GM19238 (cell line): Measurements from ENCODE around the gene TMEFF1.
A peak's percentile ranks its signal among the peaks of the same experiment; 100 is the strongest.
"Not testable (repeated sequence)": the region's sequence is repeated elsewhere in the genome, so short reads cannot be mapped to it uniquely, and the experiment has no call there.

Experiments used
- DNase-seq: peaks from one replicate; pipeline ENCODE4 v3.0.0; 2011; ENCODE audit warnings: low spot score; ENCODE audit not compliant: insufficient read length

The TMEFF1 gene, protein sequence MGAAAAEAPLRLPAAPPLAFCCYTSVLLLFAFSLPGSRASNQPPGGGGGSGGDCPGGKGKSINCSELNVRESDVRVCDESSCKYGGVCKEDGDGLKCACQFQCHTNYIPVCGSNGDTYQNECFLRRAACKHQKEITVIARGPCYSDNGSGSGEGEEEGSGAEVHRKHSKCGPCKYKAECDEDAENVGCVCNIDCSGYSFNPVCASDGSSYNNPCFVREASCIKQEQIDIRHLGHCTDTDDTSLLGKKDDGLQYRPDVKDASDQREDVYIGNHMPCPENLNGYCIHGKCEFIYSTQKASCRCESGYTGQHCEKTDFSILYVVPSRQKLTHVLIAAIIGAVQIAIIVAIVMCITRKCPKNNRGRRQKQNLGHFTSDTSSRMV

DNA sequence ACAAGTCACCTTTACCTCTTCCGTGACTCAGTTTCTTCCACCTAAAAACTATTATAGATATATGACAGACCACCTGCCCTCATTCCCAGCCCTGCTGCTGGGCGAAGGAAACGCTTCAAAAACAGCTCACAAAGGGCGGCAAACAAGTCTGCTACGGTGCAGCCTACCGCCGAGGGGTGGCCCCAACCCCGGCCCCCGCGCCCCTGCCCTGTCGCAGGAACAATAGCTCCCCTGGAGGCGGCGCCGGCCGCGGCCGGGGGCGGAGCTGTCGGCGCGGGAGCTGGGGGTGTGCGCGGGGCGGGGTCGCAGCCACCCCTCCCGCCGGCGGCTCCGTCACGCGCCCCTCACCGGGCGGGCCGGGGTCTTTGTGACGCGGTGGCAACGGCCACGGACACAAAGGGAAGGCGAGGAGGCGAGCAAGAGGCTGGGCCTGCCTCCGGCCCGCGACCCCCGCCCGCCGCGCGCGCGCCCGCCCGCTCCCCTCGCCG lies at the start of gene TMEFF1:
TMEFF1 (plus strand) TSS at position 362 of the 488 bp plus-strand sequence. CDS start 396 bp downstream, outside the sequence.
- DNase-seq = peak; percentile 32

DNA sequence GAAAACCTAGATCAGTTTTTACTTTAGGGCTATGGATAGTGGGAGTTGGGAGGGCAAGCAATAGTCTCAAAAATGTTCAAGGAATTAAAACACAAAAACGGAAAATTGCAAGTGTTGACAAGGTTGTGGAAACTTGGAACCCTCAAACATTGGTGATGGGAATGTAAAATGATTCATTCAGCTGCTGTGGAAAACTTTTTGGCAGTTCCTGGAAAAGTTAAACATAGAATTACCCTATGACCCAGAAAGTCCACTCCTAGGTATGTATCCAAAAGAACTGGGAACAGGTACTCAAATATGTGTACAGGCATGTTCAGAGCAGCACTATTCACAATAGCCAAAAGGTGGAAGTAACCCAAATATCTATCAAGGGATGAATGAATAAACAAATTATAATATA lies 47.2 kb upstream of the TMEFF1 start:
- DNase-seq = no peak

DNA sequence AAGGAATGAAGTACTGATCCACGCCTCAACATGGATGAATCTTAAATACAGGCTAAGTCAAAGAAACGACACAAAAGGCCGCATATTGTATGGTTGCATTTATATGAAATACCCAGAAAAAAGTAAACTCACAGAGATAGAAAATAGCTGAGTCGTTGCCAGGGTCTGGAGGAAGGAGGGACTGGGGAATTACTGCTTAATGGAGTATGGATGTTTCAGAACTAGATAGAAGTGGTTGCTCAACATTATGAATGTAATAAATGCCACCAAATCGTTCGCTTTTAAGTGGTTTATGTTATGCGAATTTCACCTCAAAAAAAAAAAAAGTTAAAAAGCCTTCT lies 46.8 kb upstream of the TMEFF1 start:
- no peak for DNase-seq

DNA sequence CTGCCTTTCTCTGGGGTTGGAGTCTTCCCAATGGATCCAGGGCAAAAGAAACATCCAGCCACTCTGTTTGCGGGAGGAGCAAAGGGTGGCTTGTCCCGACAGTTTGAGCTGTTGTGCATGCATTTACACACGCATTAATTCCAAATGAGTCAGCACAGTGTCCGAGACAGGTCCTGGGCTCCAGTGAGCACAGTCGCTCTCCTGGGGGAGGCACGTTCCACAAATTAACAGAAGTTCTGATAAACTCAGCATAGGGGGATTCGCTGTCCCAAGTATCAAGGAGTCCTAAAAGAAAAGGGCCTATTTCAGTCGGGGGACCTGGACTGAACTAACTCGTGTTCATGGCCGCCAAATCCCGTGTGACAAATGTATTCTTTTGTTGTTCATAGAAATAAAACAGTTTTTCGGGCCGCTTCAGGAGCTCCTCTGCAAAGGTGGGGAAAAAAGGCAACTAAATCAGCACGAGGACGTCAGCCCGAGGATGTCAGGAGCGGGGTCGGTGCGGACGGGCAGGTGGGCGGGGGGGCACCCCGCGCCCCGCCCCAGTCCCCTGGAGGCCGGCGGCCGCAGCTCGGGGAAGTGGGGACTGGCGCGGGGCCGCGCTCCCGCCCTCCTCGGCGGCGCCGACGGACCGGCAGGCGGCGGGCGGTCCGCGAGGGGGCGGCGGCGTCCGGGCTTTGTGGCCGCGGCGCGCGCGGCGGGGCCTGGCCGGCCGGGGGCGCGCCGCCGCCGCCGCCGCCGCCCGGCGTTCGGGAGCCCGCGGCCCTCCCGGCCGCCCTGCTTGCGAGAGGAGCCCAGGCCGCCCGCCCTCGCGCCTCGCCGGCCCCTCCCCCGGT lies 46.2 kb upstream of the TMEFF1 start, which contains the start of gene MSANTD3:
MSANTD3 (plus strand) TSS at position 614 of the 836 bp plus-strand sequence. CDS start 14,796 bp downstream, outside the sequence.
- DNase-seq = peak; percentile 79

DNA sequence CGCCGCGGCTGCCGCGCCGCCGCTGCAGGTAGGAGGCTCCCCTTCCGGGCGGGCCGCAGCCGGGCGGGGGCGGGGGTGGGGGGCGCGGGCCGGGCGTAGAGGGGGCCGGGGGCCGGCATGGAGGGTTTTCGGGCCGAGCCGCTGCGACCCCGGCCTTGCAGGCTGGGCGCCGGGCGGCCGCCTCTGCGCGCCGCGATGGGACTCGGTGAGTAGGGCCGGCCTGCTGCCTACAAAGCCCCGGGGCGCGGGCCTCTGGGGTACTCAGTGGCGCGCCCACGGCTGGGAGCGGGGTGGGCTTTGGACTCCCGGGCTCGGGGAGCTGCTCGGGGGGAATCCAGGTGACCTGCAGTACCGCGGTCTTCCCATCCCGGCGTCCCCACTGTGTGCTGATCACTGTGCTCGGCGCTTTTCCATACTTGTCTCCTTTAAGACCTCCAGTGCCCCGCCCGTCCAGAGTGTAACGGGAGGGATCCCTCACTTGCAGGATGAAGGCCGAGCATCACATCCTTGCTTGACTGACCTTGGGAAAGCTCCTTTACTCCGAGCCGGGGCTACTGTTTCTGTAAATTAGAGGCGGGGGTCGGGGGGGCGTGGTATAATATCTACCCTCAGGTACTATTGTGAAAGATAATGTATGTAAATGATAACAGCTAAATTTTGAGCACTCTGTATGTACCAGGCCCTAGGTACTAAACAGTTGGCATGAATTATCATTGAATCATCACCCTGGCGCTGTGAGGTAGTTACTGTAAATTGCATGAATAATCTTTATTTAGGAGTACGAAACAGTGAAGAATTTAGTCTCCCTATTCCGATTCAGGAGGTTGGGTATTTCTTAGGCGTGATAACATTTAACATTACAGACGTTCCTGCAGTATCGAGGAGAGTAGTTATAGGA lies 45.3 kb upstream of the TMEFF1 start:
- no peak for DNase-seq

DNA sequence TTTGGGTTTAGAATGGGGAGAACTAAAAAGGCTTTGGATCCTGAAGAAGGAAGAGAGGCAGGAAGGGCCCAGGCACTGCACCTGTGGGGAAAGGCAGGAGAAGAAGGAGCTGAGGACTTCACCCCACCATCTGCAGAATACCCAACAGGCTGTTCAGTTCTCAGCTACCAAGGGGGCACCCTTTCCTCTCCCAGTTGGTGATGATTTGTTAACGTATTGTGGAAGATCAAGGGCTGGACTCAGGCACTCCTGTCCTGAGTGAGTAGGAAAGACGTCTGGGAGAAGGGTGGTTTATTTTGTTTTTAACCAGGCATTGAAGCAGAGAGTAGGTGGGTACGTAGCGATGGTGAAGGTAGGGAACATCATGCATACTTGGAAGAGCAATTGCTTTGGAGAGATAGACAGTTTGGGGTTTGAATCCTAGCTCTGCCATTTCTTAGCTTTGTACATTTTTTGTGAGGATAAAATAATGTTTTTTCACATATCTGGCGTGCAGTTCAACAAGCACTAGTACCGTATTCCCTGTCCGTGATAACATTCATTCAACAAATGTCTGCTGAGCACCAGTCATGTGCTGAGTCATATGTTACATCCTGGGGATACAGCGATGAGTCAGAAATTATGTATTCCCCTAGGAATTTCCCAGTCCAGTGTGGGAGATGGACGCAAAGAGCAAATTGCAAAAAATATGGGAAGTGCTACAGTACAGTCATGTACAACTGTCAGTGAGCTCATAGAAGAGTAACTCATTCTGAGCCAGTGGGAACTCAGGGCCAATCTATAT lies 43.9 kb upstream of the TMEFF1 start:
- DNase-seq = no peak

DNA sequence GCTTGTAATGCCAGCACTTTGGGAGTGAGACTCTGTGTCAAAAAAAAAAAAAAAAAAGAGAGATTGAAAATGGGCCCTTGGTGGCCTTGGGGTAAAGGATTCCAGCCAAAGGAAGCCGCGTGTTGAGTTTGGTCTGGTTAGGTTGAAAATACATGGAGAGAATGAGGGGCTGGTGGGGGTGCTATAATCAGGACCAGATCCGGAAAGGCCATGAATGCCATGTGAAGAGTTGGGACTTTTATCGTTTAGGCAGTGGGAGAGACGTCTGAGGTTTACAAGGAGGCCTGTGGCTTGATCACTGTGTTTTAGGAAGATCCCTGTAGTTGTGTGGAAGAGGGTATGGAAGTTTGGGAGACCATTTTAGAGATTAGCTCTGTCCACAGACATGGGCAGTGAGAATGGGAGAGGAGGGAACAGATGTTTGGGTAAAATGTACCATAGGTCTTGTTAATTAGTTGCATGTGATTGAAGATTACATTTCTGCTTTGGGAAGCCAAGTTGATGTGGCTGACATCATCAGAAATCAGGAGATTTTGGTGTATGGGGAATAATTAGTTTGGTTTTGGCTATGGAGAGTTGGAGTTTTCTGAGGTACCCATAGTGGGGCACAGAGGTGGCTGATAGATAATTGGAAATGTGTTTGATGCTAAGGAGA lies 42.5 kb upstream of the TMEFF1 start:
- no peak for DNase-seq

DNA sequence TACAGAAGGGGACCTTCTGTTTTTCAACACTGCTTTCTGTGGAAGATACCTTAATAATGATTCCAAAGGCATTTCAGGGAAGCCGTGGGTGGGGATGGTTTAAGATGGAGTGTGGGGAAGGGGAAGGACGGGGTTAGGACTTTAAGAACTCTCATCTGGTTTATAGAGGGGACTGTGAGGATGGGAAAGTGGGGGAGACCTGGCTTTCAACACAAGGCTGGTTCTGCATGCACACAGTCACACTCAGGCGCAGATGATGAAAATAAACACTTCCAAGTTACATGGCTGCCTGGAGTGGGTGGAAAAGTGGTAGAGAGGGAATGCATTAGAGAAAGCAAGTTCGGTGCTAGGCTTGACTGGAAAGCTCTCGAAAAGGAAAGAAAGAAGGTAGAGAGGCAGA lies 41.1 kb upstream of the TMEFF1 start:
- no peak for DNase-seq

DNA sequence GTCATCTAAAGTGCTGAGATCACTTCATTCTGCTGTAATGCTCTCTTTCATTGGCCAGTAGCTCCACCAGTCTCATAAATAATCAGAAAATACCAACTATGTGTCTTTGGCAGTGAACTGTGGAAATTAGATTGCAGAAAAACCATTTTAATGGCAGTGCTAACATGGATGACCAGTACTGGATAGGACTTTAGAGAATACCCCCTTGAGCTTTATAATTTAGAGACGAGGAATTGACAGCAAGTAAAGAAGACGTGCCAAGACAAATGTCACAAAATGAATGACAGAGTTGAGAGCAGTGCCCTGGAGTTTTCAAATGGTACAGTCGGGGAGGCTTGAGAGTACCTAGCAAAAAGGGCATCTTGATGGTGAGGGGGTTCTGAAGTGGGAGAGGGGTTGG lies 40.2 kb upstream of the TMEFF1 start:
- no peak for DNase-seq

DNA sequence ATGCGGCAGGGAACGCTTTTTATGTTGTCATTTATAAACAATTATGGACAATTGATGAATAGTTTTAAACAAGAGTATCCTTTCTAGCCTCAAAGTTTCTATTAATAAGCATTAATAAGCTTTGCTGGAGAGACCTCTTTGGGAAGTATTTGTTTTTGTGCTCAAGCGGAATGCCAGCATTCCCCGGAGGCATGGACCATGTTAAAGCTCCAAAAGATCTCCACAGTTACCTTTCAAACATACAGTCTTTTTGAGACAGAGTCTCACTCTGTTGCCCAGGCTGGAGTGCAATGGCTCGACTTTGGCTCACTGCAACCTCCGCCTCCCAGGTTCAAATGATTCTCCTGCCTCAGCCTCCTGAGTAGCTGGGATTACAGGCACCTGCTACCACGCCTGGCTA lies 36.4 kb upstream of the TMEFF1 start:
- no peak for DNase-seq

DNA sequence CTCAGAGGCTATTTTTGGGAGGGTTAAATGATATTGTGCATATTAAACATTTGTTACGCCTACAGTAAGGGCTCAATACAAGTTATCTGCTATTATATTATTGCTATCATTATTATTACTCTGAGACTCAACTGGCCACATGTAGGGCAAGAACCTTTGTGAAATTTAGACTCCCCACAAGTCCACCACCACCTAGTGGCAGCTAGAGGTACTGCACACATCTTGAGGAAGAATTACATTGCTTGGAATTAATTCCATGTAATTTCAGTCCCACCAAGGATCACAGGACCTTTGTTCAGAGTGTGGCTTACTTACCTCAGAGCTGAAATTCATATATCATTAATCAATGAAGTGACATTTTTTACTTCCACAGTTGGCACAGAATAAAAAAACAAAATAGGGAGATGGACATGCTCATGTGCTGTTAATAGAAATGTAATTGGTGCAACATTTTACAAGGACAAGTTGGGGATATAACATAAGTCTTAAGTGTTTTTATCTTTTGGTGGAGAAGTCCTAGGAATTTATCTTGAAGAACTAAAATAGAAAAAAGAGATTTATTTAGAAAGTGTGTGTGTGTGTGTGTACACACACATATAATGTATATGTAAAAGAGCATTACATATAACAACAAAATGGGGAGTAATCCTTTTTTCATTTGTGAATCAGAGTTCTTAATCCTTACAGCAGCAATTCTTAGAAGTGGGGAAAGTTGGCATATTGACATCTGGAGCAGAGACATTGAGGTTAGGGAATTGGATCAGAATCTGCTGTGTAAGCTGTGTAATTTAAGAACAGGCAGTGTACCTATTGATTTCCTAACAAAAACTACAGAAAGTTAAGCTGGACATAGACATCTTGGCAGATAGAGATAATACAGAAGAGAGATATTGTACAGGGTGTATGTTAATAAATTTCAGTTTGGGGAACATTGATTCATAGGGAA lies 34.8 kb upstream of the TMEFF1 start:
- DNase-seq = peak; percentile 37

DNA sequence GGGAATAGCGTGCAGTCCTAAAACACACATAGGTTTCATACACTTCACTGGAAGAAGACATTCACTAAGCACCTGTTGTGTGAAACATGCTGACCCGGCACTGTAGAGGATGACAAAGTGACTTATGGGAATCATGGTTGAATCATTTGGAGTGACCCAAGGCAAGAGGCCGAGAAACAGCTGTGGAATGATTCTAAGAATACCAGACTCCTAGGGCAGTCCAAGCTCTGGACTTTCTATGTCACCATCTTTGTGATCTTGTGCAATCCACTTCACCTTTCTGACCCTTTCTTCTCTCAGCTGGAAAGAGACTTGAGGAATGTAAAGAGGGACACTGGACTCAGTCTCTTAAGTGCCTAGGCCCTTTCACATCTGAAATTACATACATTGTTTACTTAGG lies 32.9 kb upstream of the TMEFF1 start:
- no peak for DNase-seq

DNA sequence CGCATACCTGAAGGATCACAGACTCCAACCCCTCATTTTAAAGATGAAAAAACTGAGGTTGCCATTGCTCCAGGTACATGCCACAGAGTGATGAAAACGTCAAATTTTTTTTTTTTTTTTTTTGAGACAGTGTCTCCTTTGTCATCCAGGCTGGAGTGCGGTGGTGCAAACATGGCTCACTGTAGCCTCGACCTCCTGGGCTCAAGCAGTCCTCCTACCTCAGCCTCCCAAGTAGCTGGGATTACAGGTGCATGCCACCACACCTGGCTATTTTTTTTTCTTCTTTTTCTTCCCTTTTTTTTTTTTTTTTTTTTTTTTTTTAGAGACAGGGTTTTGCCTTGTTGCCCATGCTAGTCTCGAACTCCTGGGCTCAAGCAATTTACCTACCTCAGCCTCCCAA lies 32.5 kb upstream of the TMEFF1 start:
- DNase-seq = not testable (repeated sequence)

DNA sequence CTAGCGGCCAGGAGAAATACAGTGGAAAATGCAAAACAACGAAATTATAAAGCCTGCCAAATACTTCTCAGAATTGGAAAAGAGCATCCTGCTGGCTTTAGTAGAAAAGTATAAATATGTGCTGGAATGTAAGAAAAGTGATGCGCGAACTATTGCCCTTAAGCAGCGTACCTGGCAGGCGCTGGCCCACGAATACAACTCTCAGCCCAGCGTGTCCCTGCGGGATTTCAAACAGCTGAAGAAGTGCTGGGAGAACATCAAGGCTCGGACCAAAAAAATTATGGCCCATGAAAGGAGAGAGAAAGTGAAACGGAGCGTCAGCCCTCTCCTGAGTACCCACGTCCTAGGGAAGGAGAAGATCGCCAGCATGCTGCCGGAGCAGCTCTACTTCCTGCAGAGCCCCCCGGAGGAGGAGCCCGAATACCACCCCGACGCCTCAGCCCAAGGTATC lies 31.0 kb upstream of the TMEFF1 start:
- DNase-seq = no peak

DNA sequence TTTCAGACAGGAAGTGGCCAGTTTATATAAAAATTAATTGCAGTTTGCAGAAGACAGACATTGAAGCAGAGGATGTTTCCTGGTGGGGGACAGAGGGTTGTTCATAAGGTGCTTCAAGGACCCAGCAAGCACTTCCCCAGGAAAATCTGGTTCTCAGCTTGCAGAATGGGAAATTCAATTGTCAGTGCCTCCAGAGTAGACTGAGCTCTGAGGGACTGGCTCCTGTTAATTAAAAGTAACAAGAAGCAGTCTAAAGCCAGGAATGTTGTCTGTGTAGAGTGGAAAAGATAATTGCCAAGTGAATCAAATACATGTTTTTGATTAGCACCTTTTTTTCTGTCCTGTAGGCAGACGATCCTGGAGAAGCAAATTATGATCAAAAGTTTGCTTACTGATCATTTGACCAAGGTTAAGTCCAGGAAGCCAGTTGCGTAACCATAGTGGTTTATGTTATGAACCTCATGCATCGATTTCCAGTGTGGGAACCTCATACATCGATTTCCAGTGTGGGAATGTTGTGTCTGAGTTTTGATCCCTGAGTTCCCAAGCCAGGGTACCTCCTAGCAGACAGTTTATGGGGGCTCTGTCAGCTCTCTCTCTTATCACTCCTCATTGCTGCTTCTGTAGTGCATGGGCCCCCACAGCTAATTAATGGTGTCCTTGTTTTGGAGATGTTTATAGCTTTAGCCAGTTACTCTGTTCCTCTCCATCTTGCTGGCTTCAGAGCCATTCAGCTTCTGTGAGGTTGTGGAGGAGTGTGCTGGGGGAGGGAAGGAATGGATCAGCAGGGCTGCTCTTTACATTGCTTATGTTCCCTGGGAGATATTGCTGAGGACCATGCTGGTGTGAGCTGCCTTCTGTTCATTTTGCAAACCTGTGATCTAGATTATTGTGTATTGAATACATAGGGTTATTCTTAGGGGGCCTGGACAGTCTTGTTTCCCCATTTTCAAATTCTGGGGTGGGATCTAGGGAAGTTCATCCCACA lies 28.9 kb upstream of the TMEFF1 start:
- no peak for DNase-seq

DNA sequence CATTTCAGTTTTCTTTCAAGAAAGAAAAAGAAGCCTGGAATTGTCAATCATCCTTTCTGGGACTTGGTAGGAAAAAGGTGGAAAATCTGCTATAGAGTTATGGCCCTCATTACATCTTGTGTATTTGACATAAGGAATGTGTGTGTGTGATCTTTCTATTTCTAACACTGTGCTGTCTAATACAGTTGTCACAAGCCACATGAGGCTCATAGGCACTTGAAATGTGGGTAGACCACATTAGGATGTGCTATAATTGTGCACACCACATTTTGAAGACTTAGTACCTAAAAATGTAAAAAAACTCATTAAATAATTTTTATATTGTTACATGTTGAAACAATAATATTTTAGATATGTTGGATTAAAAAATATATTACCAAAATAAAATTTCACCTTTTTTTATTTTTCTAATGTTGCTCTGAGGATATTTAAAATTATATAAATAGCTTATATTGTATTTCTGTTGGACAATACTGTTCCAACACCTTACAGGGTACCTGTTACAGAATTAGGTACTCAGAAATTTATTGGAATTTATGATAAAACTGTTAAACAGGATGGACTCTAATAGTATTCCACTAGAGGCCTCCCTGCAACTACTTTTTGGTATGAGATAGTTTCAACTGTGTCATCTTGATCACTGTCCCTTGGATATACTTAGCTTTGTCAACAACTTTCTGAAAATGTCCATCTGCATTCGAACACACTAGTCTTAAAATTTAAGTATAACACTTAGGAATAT lies 27.6 kb upstream of the TMEFF1 start:
- DNase-seq = no peak
